HepG2 (cell line): ENCODE results near the gene FUT3. TPM values are rescaled to one million over a fixed set of nuclear protein-coding genes. Genes with fewer than 3 reads are reported as not detected.

Experiments
- BCL6 ChIP-seq: IDR thresholded peaks from 2 replicates; pipeline ENCODE4 v1.6.1; 2016; ENCODE audit warnings: missing genetic modification reagents, missing compliant biosample characterization
- ELF3 ChIP-seq: IDR thresholded peaks from 2 replicates; pipeline ENCODE4 v1.6.1; 2016; ENCODE audit warnings: missing genetic modification reagents, missing compliant biosample characterization
- HDAC1 ChIP-seq: sonication (generic); formaldehyde crosslinking; IDR thresholded peaks from 2 replicates; pipeline ENCODE4 v1.5.1; 2020; ENCODE audit warnings: mild to moderate bottlenecking, missing genetic modification reagents
- JDP2 ChIP-seq: sonication (generic); formaldehyde crosslinking; IDR thresholded peaks from 2 replicates; pipeline ENCODE4 v1.8.1; 2022; ENCODE audit warnings: missing genetic modification reagents, borderline replicate concordance
- MIXL1 ChIP-seq: IDR thresholded peaks from 2 replicates; pipeline ENCODE4 v1.6.1; 2016
- NCOR1 ChIP-seq: fragments of 200-600 bp; sonication (generic); IDR thresholded peaks from 2 replicates; pipeline ENCODE4 v1.7.0; 2017; ENCODE audit warnings: antibody characterized with exemption, low read length, borderline replicate concordance
- REPIN1 ChIP-seq: sonication (generic); formaldehyde crosslinking; IDR thresholded peaks from 2 replicates; pipeline ENCODE4 v1.8.0; 2022; ENCODE audit warnings: missing genetic modification reagents, low read depth, mild to moderate bottlenecking, borderline replicate concordance
- RORA ChIP-seq: sonication (generic); formaldehyde crosslinking; IDR thresholded peaks from 2 replicates; pipeline ENCODE4 v1.5.0; 2020; ENCODE audit warnings: mild to moderate bottlenecking, missing genetic modification reagents, moderate library complexity
- SIN3A ChIP-seq: IDR thresholded peaks from 2 replicates; pipeline ENCODE4 v1.6.1; 2011; ENCODE audit warnings: low read depth, mild to moderate bottlenecking, control low read depth, low read length, borderline replicate concordance
- SP4 ChIP-seq: sonication (generic); formaldehyde crosslinking; IDR thresholded peaks from 2 replicates; pipeline ENCODE4 v1.8.1; 2023; ENCODE audit warnings: mild to moderate bottlenecking, missing genetic modification reagents
- ZMYM4 ChIP-seq: sonication (generic); formaldehyde crosslinking; IDR thresholded peaks from 2 replicates; pipeline ENCODE4 v1.8.1; 2023; ENCODE audit warnings: mild to moderate bottlenecking, missing genetic modification reagents
- ZNF138 ChIP-seq: sonication (generic); formaldehyde crosslinking; IDR thresholded peaks from 2 replicates; pipeline ENCODE4 v1.5.0; 2020; ENCODE audit warnings: mild to moderate bottlenecking, low read depth, missing genetic modification reagents
- ZNF550 ChIP-seq: sonication (generic); formaldehyde crosslinking; IDR thresholded peaks from 2 replicates; pipeline ENCODE4 v1.4.0; 2020; ENCODE audit warnings: mild to moderate bottlenecking, missing genetic modification reagents, borderline replicate concordance
- polyA plus RNA-seq, 8 experiments: library from polyadenylated mRNA; depleted of rRNA in 3 of 8; stranded (reverse) in 7 of 8; unstranded in 1 of 8; fragments of >200 nt; fragmentation: Illumina TruSeq in 4 of 8; extraction: Trizol in 4 of 8; gene quantifications; 2 replicates each; pipeline versions ENCODE4 v1.2.1 to v1.2.3, GENCODE V29; 2011 to 2016; ENCODE audit warnings: low read depth in 4 of 8, missing spikeins in 1 of 8, mixed read lengths in 1 of 8; ENCODE audit not compliant: insufficient read depth in 1 of 8
- total RNA-seq, 5 experiments: library from RNA; depleted of rRNA; stranded (reverse); fragments of >200 nt; fragmentation: Illumina TruSeq; extraction: Trizol; gene quantifications; 2 replicates each; pipeline ENCODE4 v1.2.3, GENCODE V29; 2016; ENCODE audit warnings: low read depth in 1 of 5
- TF ChIP-seq, protein P1 (sequence below): IDR thresholded peaks from 2 replicates; pipeline ENCODE4 v1.4.0; 2020; ENCODE audit warnings: mild to moderate bottlenecking, missing genetic modification reagents
- TF ChIP-seq, protein P2 (sequence below): sonication (generic); formaldehyde crosslinking; IDR thresholded peaks from 2 replicates; pipeline ENCODE4 v1.4.0; 2020; ENCODE audit warnings: missing genetic modification reagents
- TF ChIP-seq, protein P3 (sequence below): sonication (generic); formaldehyde crosslinking; IDR thresholded peaks from 2 replicates; pipeline ENCODE4 v1.8.0; 2022; ENCODE audit warnings: missing genetic modification reagents, mild to moderate bottlenecking, moderate library complexity, borderline replicate concordance
- TF ChIP-seq, protein P4 (sequence below): sonication (generic); formaldehyde crosslinking; conservative IDR thresholded peaks from 2 replicates; pipeline ENCODE4 v1.4.0; 2020; ENCODE audit warnings: missing genetic modification reagents
- TF ChIP-seq, protein P5 (sequence below): sonication (generic); formaldehyde crosslinking; IDR thresholded peaks from 2 replicates; pipeline ENCODE4 v1.4.0; 2020; ENCODE audit warnings: missing genetic modification reagents; ENCODE audit errors: not compliant biosample characterization
- TF ChIP-seq, protein P6 (sequence below): IDR thresholded peaks from 2 replicates; pipeline ENCODE4 v1.6.1; 2016; ENCODE audit warnings: low read depth

Gene FUT3
- total and polyA plus RNA-seq, 2 of the 13 experiments (the other 11 are each of a cell fraction or from before 2014, with no cell fraction given) = 0.53 to 1.1 TPM

DNA sequence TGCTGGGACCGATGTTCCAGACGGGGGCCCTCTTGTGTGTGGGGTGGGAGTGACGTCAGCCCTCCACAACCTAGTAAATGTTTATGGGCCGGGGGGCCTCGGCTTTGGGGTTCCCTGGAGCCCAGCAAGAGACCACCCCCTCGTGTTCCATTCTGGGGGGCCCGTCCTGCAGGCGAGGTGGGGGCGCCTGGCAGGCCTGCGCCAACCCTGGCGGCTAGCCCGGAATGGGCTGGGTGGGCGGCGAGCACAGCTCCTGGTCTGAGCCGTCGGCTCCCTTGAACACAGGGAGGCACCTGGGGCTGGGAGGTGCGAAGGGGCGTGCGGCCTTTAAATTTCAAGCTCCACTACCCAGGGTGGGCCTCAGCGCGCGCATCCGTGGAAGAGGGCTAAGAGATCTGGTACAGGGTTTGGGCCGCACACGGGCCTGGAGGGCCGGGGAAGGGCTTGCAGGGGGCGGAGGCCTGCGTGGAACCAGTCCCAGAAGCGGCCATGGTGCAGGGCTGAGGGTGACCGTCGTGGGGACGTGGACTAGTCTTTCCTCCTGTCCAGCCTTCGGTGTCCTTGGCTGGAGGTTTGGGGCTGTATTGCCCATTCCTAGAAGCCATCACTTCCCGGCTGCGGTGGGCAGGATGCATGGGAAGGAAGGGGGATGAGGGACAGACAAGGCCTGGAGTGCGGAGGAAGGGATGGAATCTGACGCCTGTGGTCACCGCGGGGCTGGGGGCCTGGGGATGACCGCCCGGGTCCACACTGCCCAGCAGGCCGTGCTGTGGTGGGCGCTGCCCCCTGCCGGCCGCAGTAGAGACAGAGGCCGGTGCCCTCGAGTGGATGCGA is 40.9 kb upstream of the FUT3 start (continued):
- TF ChIP-seq, protein P1, sequence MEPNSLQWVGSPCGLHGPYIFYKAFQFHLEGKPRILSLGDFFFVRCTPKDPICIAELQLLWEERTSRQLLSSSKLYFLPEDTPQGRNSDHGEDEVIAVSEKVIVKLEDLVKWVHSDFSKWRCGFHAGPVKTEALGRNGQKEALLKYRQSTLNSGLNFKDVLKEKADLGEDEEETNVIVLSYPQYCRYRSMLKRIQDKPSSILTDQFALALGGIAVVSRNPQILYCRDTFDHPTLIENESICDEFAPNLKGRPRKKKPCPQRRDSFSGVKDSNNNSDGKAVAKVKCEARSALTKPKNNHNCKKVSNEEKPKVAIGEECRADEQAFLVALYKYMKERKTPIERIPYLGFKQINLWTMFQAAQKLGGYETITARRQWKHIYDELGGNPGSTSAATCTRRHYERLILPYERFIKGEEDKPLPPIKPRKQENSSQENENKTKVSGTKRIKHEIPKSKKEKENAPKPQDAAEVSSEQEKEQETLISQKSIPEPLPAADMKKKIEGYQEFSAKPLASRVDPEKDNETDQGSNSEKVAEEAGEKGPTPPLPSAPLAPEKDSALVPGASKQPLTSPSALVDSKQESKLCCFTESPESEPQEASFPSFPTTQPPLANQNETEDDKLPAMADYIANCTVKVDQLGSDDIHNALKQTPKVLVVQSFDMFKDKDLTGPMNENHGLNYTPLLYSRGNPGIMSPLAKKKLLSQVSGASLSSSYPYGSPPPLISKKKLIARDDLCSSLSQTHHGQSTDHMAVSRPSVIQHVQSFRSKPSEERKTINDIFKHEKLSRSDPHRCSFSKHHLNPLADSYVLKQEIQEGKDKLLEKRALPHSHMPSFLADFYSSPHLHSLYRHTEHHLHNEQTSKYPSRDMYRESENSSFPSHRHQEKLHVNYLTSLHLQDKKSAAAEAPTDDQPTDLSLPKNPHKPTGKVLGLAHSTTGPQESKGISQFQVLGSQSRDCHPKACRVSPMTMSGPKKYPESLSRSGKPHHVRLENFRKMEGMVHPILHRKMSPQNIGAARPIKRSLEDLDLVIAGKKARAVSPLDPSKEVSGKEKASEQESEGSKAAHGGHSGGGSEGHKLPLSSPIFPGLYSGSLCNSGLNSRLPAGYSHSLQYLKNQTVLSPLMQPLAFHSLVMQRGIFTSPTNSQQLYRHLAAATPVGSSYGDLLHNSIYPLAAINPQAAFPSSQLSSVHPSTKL = peak; percentile 63
- TF ChIP-seq REPIN1 (CRISPR knock-in tag) (peak; percentile 59), ZNF550 (no peak), ZNF138 (CRISPR knock-in tag) (no peak), NCOR1 (no peak), BCL6 (CRISPR knock-in tag) (peak; percentile 52), MIXL1 (0 out of 2 replicates have a peak, but pooled peaks have one; percentile 39), JDP2 (no peak), SP4 (CRISPR knock-in tag) (peak; percentile 60; the same call in 1 of the 2 replicates), HDAC1 (peak; percentile 49; the same call in 1 of the 2 replicates), SIN3A (no peak), ZMYM4 (CRISPR knock-in tag) (0 out of 2 replicates have a peak, but pooled peaks have one; percentile 21), RORA (CRISPR knock-in tag) (no peak), ELF3 (CRISPR knock-in tag) (0 out of 2 replicates have a peak, but pooled peaks have one; percentile 20)
- TF ChIP-seq, protein P2, sequence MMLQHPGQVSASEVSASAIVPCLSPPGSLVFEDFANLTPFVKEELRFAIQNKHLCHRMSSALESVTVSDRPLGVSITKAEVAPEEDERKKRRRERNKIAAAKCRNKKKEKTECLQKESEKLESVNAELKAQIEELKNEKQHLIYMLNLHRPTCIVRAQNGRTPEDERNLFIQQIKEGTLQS (CRISPR knock-in tag) = 0 out of 2 replicates have a peak, but pooled peaks have one; percentile 22
- TF ChIP-seq, protein P3, sequence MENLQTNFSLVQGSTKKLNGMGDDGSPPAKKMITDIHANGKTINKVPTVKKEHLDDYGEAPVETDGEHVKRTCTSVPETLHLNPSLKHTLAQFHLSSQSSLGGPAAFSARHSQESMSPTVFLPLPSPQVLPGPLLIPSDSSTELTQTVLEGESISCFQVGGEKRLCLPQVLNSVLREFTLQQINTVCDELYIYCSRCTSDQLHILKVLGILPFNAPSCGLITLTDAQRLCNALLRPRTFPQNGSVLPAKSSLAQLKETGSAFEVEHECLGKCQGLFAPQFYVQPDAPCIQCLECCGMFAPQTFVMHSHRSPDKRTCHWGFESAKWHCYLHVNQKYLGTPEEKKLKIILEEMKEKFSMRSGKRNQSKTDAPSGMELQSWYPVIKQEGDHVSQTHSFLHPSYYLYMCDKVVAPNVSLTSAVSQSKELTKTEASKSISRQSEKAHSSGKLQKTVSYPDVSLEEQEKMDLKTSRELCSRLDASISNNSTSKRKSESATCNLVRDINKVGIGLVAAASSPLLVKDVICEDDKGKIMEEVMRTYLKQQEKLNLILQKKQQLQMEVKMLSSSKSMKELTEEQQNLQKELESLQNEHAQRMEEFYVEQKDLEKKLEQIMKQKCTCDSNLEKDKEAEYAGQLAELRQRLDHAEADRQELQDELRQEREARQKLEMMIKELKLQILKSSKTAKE (CRISPR knock-in tag) = no peak
- TF ChIP-seq, protein P4, sequence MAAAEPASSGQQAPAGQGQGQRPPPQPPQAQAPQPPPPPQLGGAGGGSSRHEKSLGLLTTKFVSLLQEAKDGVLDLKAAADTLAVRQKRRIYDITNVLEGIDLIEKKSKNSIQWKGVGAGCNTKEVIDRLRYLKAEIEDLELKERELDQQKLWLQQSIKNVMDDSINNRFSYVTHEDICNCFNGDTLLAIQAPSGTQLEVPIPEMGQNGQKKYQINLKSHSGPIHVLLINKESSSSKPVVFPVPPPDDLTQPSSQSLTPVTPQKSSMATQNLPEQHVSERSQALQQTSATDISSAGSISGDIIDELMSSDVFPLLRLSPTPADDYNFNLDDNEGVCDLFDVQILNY (CRISPR knock-in tag) = no peak
- TF ChIP-seq, protein P5, sequence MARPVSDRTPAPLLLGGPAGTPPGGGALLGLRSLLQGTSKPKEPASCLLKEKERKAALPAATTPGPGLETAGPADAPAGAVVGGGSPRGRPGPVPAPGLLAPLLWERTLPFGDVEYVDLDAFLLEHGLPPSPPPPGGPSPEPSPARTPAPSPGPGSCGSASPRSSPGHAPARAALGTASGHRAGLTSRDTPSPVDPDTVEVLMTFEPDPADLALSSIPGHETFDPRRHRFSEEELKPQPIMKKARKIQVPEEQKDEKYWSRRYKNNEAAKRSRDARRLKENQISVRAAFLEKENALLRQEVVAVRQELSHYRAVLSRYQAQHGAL (CRISPR knock-in tag) = no peak
- TF ChIP-seq, protein P6, sequence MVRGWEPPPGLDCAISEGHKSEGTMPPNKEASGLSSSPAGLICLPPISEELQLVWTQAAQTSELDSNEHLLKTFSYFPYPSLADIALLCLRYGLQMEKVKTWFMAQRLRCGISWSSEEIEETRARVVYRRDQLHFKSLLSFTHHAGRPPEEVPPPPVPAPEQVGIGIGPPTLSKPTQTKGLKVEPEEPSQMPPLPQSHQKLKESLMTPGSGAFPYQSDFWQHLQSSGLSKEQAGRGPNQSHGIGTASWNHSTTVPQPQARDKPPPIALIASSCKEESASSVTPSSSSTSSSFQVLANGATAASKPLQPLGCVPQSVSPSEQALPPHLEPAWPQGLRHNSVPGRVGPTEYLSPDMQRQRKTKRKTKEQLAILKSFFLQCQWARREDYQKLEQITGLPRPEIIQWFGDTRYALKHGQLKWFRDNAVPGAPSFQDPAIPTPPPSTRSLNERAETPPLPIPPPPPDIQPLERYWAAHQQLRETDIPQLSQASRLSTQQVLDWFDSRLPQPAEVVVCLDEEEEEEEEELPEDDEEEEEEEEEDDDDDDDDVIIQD = 0 out of 2 replicates have a peak, but pooled peaks have one; percentile 35
